Activated T-helper 1 cell treated with anti-CD3 and anti-CD28 coated beads, Interleukin-12 subunit alpha, Interleukin-12 subunit beta, Interleukin-2, Interleukin-4 antibody, amounts not matched to agents 30 ng/mL and 10 ng/mL and 1 ng/mL, durations not matched to agents 14 hours and 24 hours and 36 hours (primary cell): Measurements from ENCODE around the gene BMPER. TPM values are rescaled to one million over a fixed set of nuclear protein-coding genes. Genes with fewer than 3 reads are reported as not detected.

Experiments used
- DNase-seq: peaks from one replicate; pipeline ENCODE4 v3.0.0; 2021; ENCODE audit warnings: low spot score
- H3K27ac Mint-ChIP-seq: one replicate; pipeline ENCODE4 v1.8.0; 2021; ENCODE audit warnings: mild to moderate bottlenecking, mixed read lengths
- H3K27me3 Mint-ChIP-seq: one replicate; pipeline ENCODE4 v1.8.0; 2022; ENCODE audit warnings: mild to moderate bottlenecking, moderate library complexity, mixed read lengths; ENCODE audit not compliant: insufficient read depth
- H3K36me3 Mint-ChIP-seq: one replicate; pipeline ENCODE4 v1.8.0; 2021; ENCODE audit warnings: low read depth, mixed read lengths
- H3K4me1 Mint-ChIP-seq: one replicate; pipeline ENCODE4 v1.8.0; 2021; ENCODE audit warnings: low read depth, mixed read lengths
- H3K4me3 Mint-ChIP-seq: one replicate; pipeline ENCODE4 v1.8.0; 2021; ENCODE audit warnings: mild to moderate bottlenecking, moderate library complexity, mixed read lengths
- H3K9me3 Mint-ChIP-seq: one replicate; pipeline ENCODE4 v1.8.0; 2021; ENCODE audit warnings: mixed read lengths
- intact Hi-C: fragments of 100-400 bp; cut with micrococcal nuclease; formaldehyde crosslinking; loops from one replicate; pipeline ENCODE4 v1.15.1; 2024
- total RNA-seq: library from RNA; stranded (reverse); gene quantifications from 2 replicates; pipeline ENCODE4 v1.2.3, GENCODE V29; 2022

The BMPER gene
- total RNA-seq, 1 donor from 2014 or later = not detected

- no peaks in the 10 kb centered on the region for H3K27me3 Mint-ChIP-seq
- H3K4me1 Mint-ChIP-seq = no peaks in the 10 kb centered on the region
- H3K9me3 Mint-ChIP-seq = peaks cover 7% of the 10 kb centered on the region
- no peak for DNase-seq
- intact Hi-C loops = no loop called here
- H3K4me3 Mint-ChIP-seq = no peak overlapping the region
- no peaks in the 10 kb centered on the region for H3K36me3 Mint-ChIP-seq
- no peak overlapping the region for H3K27ac Mint-ChIP-seq
These were observed 248.4 kb downstream of the BMPER start for GRCh38 chr7:34153656-34154270.

GRCh38 chr7:34155220-34155908 is 250.0 kb downstream of the BMPER start:
- no peak for DNase-seq
- Mint-ChIP-seq H3K4me1 (no peaks in the 10 kb centered on the region), H3K27ac (no peak overlapping the region), H3K9me3 (peaks cover 7% of the 10 kb centered on the region), H3K27me3 (no peaks in the 10 kb centered on the region), H3K4me3 (no peak overlapping the region), H3K36me3 (no peaks in the 10 kb centered on the region)
- intact Hi-C loops = no loop called here

GRCh38 chr7:34156336-34156735 is 251.0 kb downstream of the BMPER start:
- no peaks in the 10 kb centered on the region for H3K27me3 Mint-ChIP-seq
- no peaks in the 10 kb centered on the region for H3K4me1 Mint-ChIP-seq
- no peak overlapping the region for H3K4me3 Mint-ChIP-seq
- H3K36me3 Mint-ChIP-seq = no peaks in the 10 kb centered on the region
- intact Hi-C loops = no loop called here
- H3K27ac Mint-ChIP-seq = no peak overlapping the region
- peaks cover 7% of the 10 kb centered on the region for H3K9me3 Mint-ChIP-seq
- no peak for DNase-seq

GRCh38 chr7:34157137-34157536 is 251.8 kb downstream of the BMPER start:
- Mint-ChIP-seq H3K27me3 (no peaks in the 10 kb centered on the region), H3K4me3 (no peak overlapping the region), H3K36me3 (no peaks in the 10 kb centered on the region), H3K9me3 (peaks cover 8% of the 10 kb centered on the region), H3K4me1 (no peaks in the 10 kb centered on the region), H3K27ac (no peak overlapping the region)
- DNase-seq = no peak
- intact Hi-C loops = no loop called here

- intact Hi-C loops = no loop called here
- no peak for DNase-seq
- Mint-ChIP-seq H3K27ac (no peak overlapping the region), H3K4me1 (no peaks in the 10 kb centered on the region), H3K27me3 (no peaks in the 10 kb centered on the region), H3K36me3 (no peaks in the 10 kb centered on the region), H3K9me3 (peaks cover 11% of the 10 kb centered on the region), H3K4me3 (no peak overlapping the region)
These were observed 253.2 kb downstream of the BMPER start for GRCh38 chr7:34158368-34159153.

- no peaks in the 10 kb centered on the region for H3K4me1 Mint-ChIP-seq
- H3K9me3 Mint-ChIP-seq = peaks cover 11% of the 10 kb centered on the region
- intact Hi-C loops = no loop called here
- H3K27ac Mint-ChIP-seq = no peak overlapping the region
- H3K4me3 Mint-ChIP-seq = no peak overlapping the region
- H3K36me3 Mint-ChIP-seq = no peaks in the 10 kb centered on the region
- DNase-seq = no peak
- H3K27me3 Mint-ChIP-seq = no peaks in the 10 kb centered on the region
These were observed 255.0 kb downstream of the BMPER start for GRCh38 chr7:34160261-34160752.

GRCh38 chr7:34162027-34162565 is 256.8 kb downstream of the BMPER start:
- DNase-seq = no peak
- intact Hi-C loops = no loop called here
- Mint-ChIP-seq H3K4me1 (no peaks in the 10 kb centered on the region), H3K9me3 (peaks cover 4% of the 10 kb centered on the region), H3K36me3 (no peaks in the 10 kb centered on the region), H3K27ac (no peak overlapping the region), H3K4me3 (no peak overlapping the region), H3K27me3 (no peaks in the 10 kb centered on the region)

- peaks cover 4% of the 10 kb centered on the region for H3K9me3 Mint-ChIP-seq
- H3K27ac Mint-ChIP-seq = no peak overlapping the region
- H3K27me3 Mint-ChIP-seq = no peaks in the 10 kb centered on the region
- intact Hi-C loops = no loop called here
- H3K36me3 Mint-ChIP-seq = no peaks in the 10 kb centered on the region
- H3K4me1 Mint-ChIP-seq = no peaks in the 10 kb centered on the region
- no peak for DNase-seq
- no peak overlapping the region for H3K4me3 Mint-ChIP-seq
These were observed 257.3 kb downstream of the BMPER start for GRCh38 chr7:34162677-34163076.

- intact Hi-C loops = no loop called here
- Mint-ChIP-seq H3K9me3 (peaks cover 4% of the 10 kb centered on the region), H3K27me3 (no peaks in the 10 kb centered on the region), H3K27ac (no peak overlapping the region), H3K36me3 (no peaks in the 10 kb centered on the region), H3K4me3 (no peak overlapping the region), H3K4me1 (no peaks in the 10 kb centered on the region)
- DNase-seq = no peak
These were observed 258.6 kb downstream of the BMPER start for GRCh38 chr7:34163956-34164355.

- intact Hi-C loops = no loop called here
- no peaks in the 10 kb centered on the region for H3K36me3 Mint-ChIP-seq
- H3K4me1 Mint-ChIP-seq = no peaks in the 10 kb centered on the region
- no peak for DNase-seq
- no peak overlapping the region for H3K27ac Mint-ChIP-seq
- H3K27me3 Mint-ChIP-seq = no peaks in the 10 kb centered on the region
- no peak overlapping the region for H3K4me3 Mint-ChIP-seq
- peaks cover 4% of the 10 kb centered on the region for H3K9me3 Mint-ChIP-seq
These were observed 260.1 kb downstream of the BMPER start for GRCh38 chr7:34165466-34165865.

GRCh38 chr7:34165927-34166550 is 260.7 kb downstream of the BMPER start:
- intact Hi-C loops = no loop called here
- no peak for DNase-seq
- no peak overlapping the region for H3K27ac Mint-ChIP-seq

GRCh38 chr7:34168013-34168412 is 262.7 kb downstream of the BMPER start:
- Mint-ChIP-seq H3K4me1 (no peaks in the 10 kb centered on the region), H3K36me3 (no peaks in the 10 kb centered on the region), H3K27me3 (no peaks in the 10 kb centered on the region), H3K9me3 (no peaks in the 10 kb centered on the region), H3K27ac (no peak overlapping the region), H3K4me3 (no peak overlapping the region)
- no peak for DNase-seq
- intact Hi-C loops = no loop called here

More at GRCh38 chr7:34165927-34166550, 260.7 kb downstream of the BMPER start:
- Mint-ChIP-seq H3K4me3 (no peak overlapping the region), H3K27me3 (no peaks in the 10 kb centered on the region), H3K4me1 (no peaks in the 10 kb centered on the region), H3K36me3 (no peaks in the 10 kb centered on the region), H3K9me3 (peaks cover 4% of the 10 kb centered on the region)
